Kidney (tissue), 14 donors: ENCODE data around the gene NCSTN. TPM values are rescaled to one million over a fixed set of nuclear protein-coding genes. Genes with fewer than 3 reads are reported as not detected.

ENCODE experiments used
- DNase-seq, 5 donors: peaks; one replicate each; pipeline ENCODE4 v3.0.0-alpha.2; 2013 to 2020
- FAIRE-seq: peaks from 2 replicates; lab custom pipeline; 2012; peaks lifted over from hg19 to GRCh38; lab: Jason Lieb, UNC
- H3K27ac ChIP-seq, 2 donors: one replicate each; pipeline ENCODE4 v1.7.0; 2013; ENCODE audit warnings: low read depth in 2 of 2, low read length in 2 of 2, inconsistent platforms in 1 of 2
- H3K27me3 ChIP-seq: one replicate; pipeline ENCODE4 v1.7.1; 2013; ENCODE audit warnings: low read length, inconsistent platforms; ENCODE audit not compliant: control insufficient read depth, insufficient read depth
- H3K36me3 ChIP-seq, 3 donors: one replicate each; pipeline versions ENCODE4 v1.7.0 to v1.7.1; 2013; ENCODE audit warnings: low read length in 3 of 3, control low read depth in 1 of 3, inconsistent platforms in 1 of 3; ENCODE audit not compliant: insufficient read depth in 3 of 3, control insufficient read depth in 2 of 3
- H3K4me1 ChIP-seq, 3 donors: one replicate each; pipeline versions ENCODE4 v1.7.0 to v1.7.1; 2013; ENCODE audit warnings: low read length in 3 of 3, inconsistent platforms in 1 of 3, low read depth in 1 of 3; ENCODE audit not compliant: control insufficient read depth in 2 of 3, insufficient read depth in 2 of 3
- H3K4me3 ChIP-seq, 3 donors: one replicate each; pipeline versions ENCODE4 v1.7.0 to v1.8.1; 2013; ENCODE audit warnings: low read length in 3 of 3, control low read depth in 1 of 3, inconsistent platforms in 1 of 3
- H3K9ac ChIP-seq, 3 donors: one replicate each; pipeline versions ENCODE4 v1.7.0 to v1.7.1; 2013; ENCODE audit warnings: low read length in 3 of 3, control low read depth in 1 of 3, inconsistent platforms in 1 of 3
- H3K9me3 ChIP-seq, 3 donors: one replicate each; pipeline versions ENCODE4 v1.7.0 to v1.7.1; 2013; ENCODE audit warnings: low read length in 3 of 3, control low read depth in 1 of 3, inconsistent platforms in 1 of 3; ENCODE audit not compliant: control insufficient read depth in 2 of 3, insufficient read depth in 1 of 3
- CTCF ChIP-seq: IDR thresholded peaks from 3 replicates; pipeline ENCODE4 v1.5.1; 2012; ENCODE audit warnings: mild to moderate bottlenecking, moderate library complexity, borderline replicate concordance; ENCODE audit not compliant: insufficient read depth; ENCODE audit errors: extremely low read depth
- intact Hi-C: fragments of 100-400 bp; cut with DNase I; formaldehyde crosslinking; loops from one replicate; pipeline ENCODE4 v1.11.1; 2022
- polyA plus RNA-seq: library from polyadenylated mRNA; stranded (reverse); fragments of 350-450 nt; fragmentation: Illumina TruSeq; extraction: RNeasy Lipid Tissue Mini Kit (QIAGEN cat#74804); gene quantifications from one replicate; pipeline ENCODE4 v1.2.3, GENCODE V29; 2014; ENCODE audit warnings: low read depth, low replicate concordance; ENCODE audit not compliant: insufficient read depth
- total RNA-seq: library from RNA; stranded (reverse); fragmentation: NEBNext Ultra II Directional; extraction: Animal tissue kit (Norgen Biotek cat#: 25700); gene quantifications from one replicate; pipeline ENCODE4 v1.2.1, GENCODE V29; 2021
- donor health status: control.
- donor health status: control.
- donor health status: control.
- donor health status: control.
- donor health status: control.
- donor health status: DM: yes; HTN: yes; CAD: no.
- donor health status: Normal renal cell carcinoma (clear cell type).

NCSTN gene
- total and polyA plus RNA-seq, 2 donors from 2014 or later, result 73.9 to 109 TPM

- Histone ChIP-seq H3K27me3 (no peaks in the 10 kb centered on the region), H3K9me3 (no peaks in the 10 kb centered on the region), H3K4me1 (peaks cover 0 to 4% (median 0%) of the 10 kb centered on the region in 3 donors), H3K4me3 (no peak overlapping the region), H3K9ac (no peak overlapping the region), H3K27ac (no peak overlapping the region), H3K36me3 (no peaks in the 10 kb centered on the region)
- FAIRE-seq (no peak), DNase-seq (no peak)
- intact Hi-C loops, result no loop called here
- no peak for TF ChIP-seq CTCF
Observed at GRCh38 chr1:160370561-160371345, 27.6 kb downstream of the NCSTN start.

GRCh38 chr1:160371346-160371631, 28.1 kb downstream of the NCSTN start:
- Histone ChIP-seq H3K27me3 (no peaks in the 10 kb centered on the region), H3K9me3 (no peaks in the 10 kb centered on the region), H3K4me1 (peaks cover 0 to 7% (median 0%) of the 10 kb centered on the region in 3 donors), H3K9ac (no peak overlapping the region), H3K36me3 (no peaks in the 10 kb centered on the region), H3K27ac (no peak overlapping the region), H3K4me3 (no peak overlapping the region)
- no peak for TF ChIP-seq CTCF
- DNase-seq (no peak), FAIRE-seq (no peak)
- intact Hi-C loops, result no loop called here

- no peak overlapping the region for H3K27ac ChIP-seq
Observed at GRCh38 chr1:160371756-160372155, 28.6 kb downstream of the NCSTN start.

More at GRCh38 chr1:160371756-160372155, 28.6 kb downstream of the NCSTN start:
- Histone ChIP-seq H3K4me3 (no peak overlapping the region), H3K9me3 (no peaks in the 10 kb centered on the region), H3K27me3 (no peaks in the 10 kb centered on the region), H3K9ac (no peak overlapping the region), H3K36me3 (no peaks in the 10 kb centered on the region), H3K4me1 (peaks cover 0 to 9% (median 0%) of the 10 kb centered on the region in 3 donors)
- intact Hi-C loops, result no loop called here
- DNase-seq, result no peak
- no peak for TF ChIP-seq CTCF
- FAIRE-seq, result no peak
